Naive thymus-derived CD4-positive, alpha-beta T cell (primary cell): ENCODE results near the gene CCDC88C. TPM values are rescaled to one million over a fixed set of nuclear protein-coding genes. Genes with fewer than 3 reads are reported as not detected.

Experiments
- ATAC-seq: fragments of 150-1000 bp; cut with Tn5 transposase; 2 replicates; pipeline ENCODE4 v1.10.0; 2021; ENCODE audit warnings: mild to moderate bottlenecking, moderate library complexity
- CTCF ChIA-PET: fragments of 350-600 bp; sonication (Branson Sonifier 250); formaldehyde crosslinking; loops from one replicate; lab custom pipeline; 2021; ENCODE audit warnings: antibody characterized with exemption; lab: Charles Lee
- POLR2A ChIA-PET: fragments of 350-600 bp; sonication (Branson Sonifier 250); formaldehyde crosslinking; loops from one replicate; lab custom pipeline; 2021; ENCODE audit warnings: antibody characterized with exemption, inconsistent platforms; lab: Charles Lee
- DNase-seq, 9 donors: peaks; one replicate each; pipeline versions ENCODE4 v3.0.0 to v3.0.0-alpha.2; 2020 to 2022; ENCODE audit warnings: mixed read lengths in 1 of 9
- H3K27ac ChIP-seq: one replicate; pipeline ENCODE4 v1.7.0; 2013; ENCODE audit warnings: mild to moderate bottlenecking, low read depth, low read length, moderate library complexity
- H3K27me3 ChIP-seq, 2 donors: one replicate each; pipeline ENCODE4 v1.7.0; 2013; ENCODE audit warnings: low read length in 2 of 2, mild to moderate bottlenecking in 2 of 2, moderate library complexity in 2 of 2; ENCODE audit not compliant: control insufficient read depth in 2 of 2, insufficient read depth in 2 of 2
- H3K36me3 ChIP-seq, 3 experiments: 1 replicate in 2 of 3; 2 replicates in 1 of 3; pipeline ENCODE4 v1.7.0; 2013; ENCODE audit warnings: low read length in 3 of 3, mild to moderate bottlenecking in 3 of 3, moderate library complexity in 1 of 3; ENCODE audit not compliant: insufficient read depth in 3 of 3, control insufficient read depth in 2 of 3
- H3K4me1 ChIP-seq, 2 donors: one replicate each; pipeline ENCODE4 v1.7.0; 2013; ENCODE audit warnings: low read length in 2 of 2, mild to moderate bottlenecking in 2 of 2, moderate library complexity in 1 of 2; ENCODE audit not compliant: control insufficient read depth in 2 of 2, insufficient read depth in 2 of 2
- H3K4me3 ChIP-seq: 2 replicates; pipeline ENCODE4 v1.7.0; 2013; ENCODE audit warnings: mild to moderate bottlenecking, low read length
- H3K9me3 ChIP-seq, 3 experiments: 1 replicate in 2 of 3; 2 replicates in 1 of 3; pipeline ENCODE4 v1.7.0; 2013; ENCODE audit warnings: low read length in 3 of 3; ENCODE audit not compliant: control insufficient read depth in 2 of 3
- H3K27ac Mint-ChIP-seq, 9 donors: one replicate each; pipeline ENCODE4 v1.8.0; 2020 to 2022; ENCODE audit warnings: mixed read lengths in 9 of 9, mild to moderate bottlenecking in 8 of 9, moderate library complexity in 5 of 9, inconsistent platforms in 2 of 9
- H3K27me3 Mint-ChIP-seq, 5 donors: one replicate each; pipeline ENCODE4 v1.8.0; 2021 to 2022; ENCODE audit warnings: mixed read lengths in 5 of 5, mild to moderate bottlenecking in 1 of 5
- H3K36me3 Mint-ChIP-seq, 5 donors: one replicate each; pipeline ENCODE4 v1.8.0; 2020 to 2022; ENCODE audit warnings: mixed read lengths in 5 of 5, mild to moderate bottlenecking in 3 of 5, inconsistent platforms in 1 of 5
- H3K4me1 Mint-ChIP-seq, 7 donors: one replicate each; pipeline ENCODE4 v1.8.0; 2020 to 2022; ENCODE audit warnings: mixed read lengths in 7 of 7, mild to moderate bottlenecking in 3 of 7, inconsistent platforms in 1 of 7
- H3K4me3 Mint-ChIP-seq, 10 donors: one replicate each; pipeline ENCODE4 v1.8.0; 2020 to 2022; ENCODE audit warnings: mild to moderate bottlenecking in 10 of 10, mixed read lengths in 10 of 10, moderate library complexity in 6 of 10, inconsistent platforms in 2 of 10
- H3K9me3 Mint-ChIP-seq, 11 donors: one replicate each; pipeline ENCODE4 v1.8.0; 2020 to 2022; ENCODE audit warnings: mixed read lengths in 11 of 11, mild to moderate bottlenecking in 4 of 11, inconsistent platforms in 1 of 11, moderate library complexity in 1 of 11
- intact Hi-C, 2 donors: fragments of 100-400 bp; cut with micrococcal nuclease; formaldehyde crosslinking; loops; one replicate each; pipeline ENCODE4 v1.15.1; 2023
- polyA plus RNA-seq, 2 donors: library from polyadenylated mRNA; unstranded; fragments of 300-500 nt; fragmentation: Illumina TruSeq; gene quantifications; one replicate each; pipeline ENCODE4 v1.2.3, GENCODE V29; 2021
- total RNA-seq, 6 experiments: library from RNA in 5 of 6; stranded (reverse) in 5 of 6; gene quantifications; 1 replicate in 5 of 6; 2 replicates in 1 of 6; pipeline ENCODE4 v1.2.3 and lab custom pipeline; 2021 to 2026

The CCDC88C gene
- total and polyA plus RNA-seq, 7 experiments from 2014 or later: 23.6 to 324 (median 274) TPM

GRCh38 chr14:91337699-91338335, 79.8 kb downstream of the CCDC88C start:
- ChIA-PET CTCF (interaction anchor here (0.7 to 1.3 kb wide), 3 partner anchors 12 to 645 kb away, joined by 3 to 4 read pairs (median 3); no protein-coding TSS in a partner anchor), POLR2A (interaction anchor here (1.0 to 3.0 kb wide), 2 partner anchors 12 to 19 kb away, joined by 3 to 18 read pairs; no protein-coding TSS in a partner anchor)
- H3K27me3 Mint-ChIP-seq: no peaks in the 10 kb centered on the region
- ATAC-seq (no peak), DNase-seq (no peak)
- no peak overlapping the region for H3K4me3 ChIP-seq
- H3K9me3 Mint-ChIP-seq: no peaks in the 10 kb centered on the region
- H3K36me3 Mint-ChIP-seq: peaks cover 0 to 44% (median 15%) of the 10 kb centered on the region in 5 donors
- intact Hi-C loops: no loop called here
- no peaks in the 10 kb centered on the region for H3K9me3 ChIP-seq
- peaks cover 6 to 35% (median 26%) of the 10 kb centered on the region in 7 donors for H3K4me1 Mint-ChIP-seq
- peaks cover 0 to 8% of the 10 kb centered on the region in 2 donors for H3K4me1 ChIP-seq
- peaks cover 41 to 100% (median 48%) of the 10 kb centered on the region in 3 experiments for H3K36me3 ChIP-seq
- H3K4me3 Mint-ChIP-seq: no peak overlapping the region
- H3K27ac Mint-ChIP-seq: peak overlapping the region in 2 of 9 donors; percentile 12 to 14
- no peak overlapping the region for H3K27ac ChIP-seq
- H3K27me3 ChIP-seq: no peaks in the 10 kb centered on the region

DNA sequence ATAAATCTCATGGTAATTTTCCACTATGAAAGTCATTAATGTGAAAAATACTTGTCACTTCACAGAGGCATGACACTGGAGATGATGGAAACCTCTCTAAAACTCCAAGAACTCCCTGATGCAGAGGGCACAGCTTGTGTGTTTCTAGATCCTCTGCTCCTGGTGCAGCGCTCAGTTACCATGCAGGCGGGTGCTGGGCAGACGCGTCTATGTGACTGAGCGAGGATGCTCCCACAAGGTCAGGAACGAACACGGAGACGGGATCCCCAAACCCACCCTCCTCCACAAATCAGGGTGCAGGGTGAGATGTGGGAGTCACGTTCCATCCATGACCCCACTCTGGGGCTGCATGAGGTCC, 81.5 kb downstream of the CCDC88C start:
- H3K9me3 Mint-ChIP-seq: no peaks in the 10 kb centered on the region
- H3K27ac Mint-ChIP-seq: peak overlapping the region in 7 of 9 donors; percentile 37 to 90 (median 73)

GRCh38 chr14:91335191-91336092, 82.2 kb downstream of the CCDC88C start:
- H3K36me3 Mint-ChIP-seq: peaks cover 0 to 35% (median 16%) of the 10 kb centered on the region in 5 donors
- CTCF ChIA-PET: interaction anchor here (0.6 to 1.6 kb wide), 3 partner anchors 80 to 90 kb away, joined by 3 to 4 read pairs (median 3); no protein-coding TSS in a partner anchor
- ATAC-seq (no peak), DNase-seq (no peak)
- Histone ChIP-seq H3K27me3 (no peaks in the 10 kb centered on the region), H3K9me3 (no peaks in the 10 kb centered on the region), H3K4me1 (peaks cover 17 to 32% of the 10 kb centered on the region in 2 donors), H3K4me3 (no peak overlapping the region), H3K27ac (peak overlapping the region; percentile 34), H3K36me3 (peaks cover 36 to 84% (median 39%) of the 10 kb centered on the region in 3 experiments)
- intact Hi-C loops: no loop called here
- POLR2A ChIA-PET: interaction anchor here (0.8 to 1.2 kb wide), 3 partner anchors 10 to 64 kb away, joined by 3 to 5 read pairs (median 4); no protein-coding TSS in a partner anchor
- H3K9me3 Mint-ChIP-seq: no peaks in the 10 kb centered on the region
- H3K27me3 Mint-ChIP-seq: no peaks in the 10 kb centered on the region
- peaks cover 27 to 52% (median 49%) of the 10 kb centered on the region in 7 donors for H3K4me1 Mint-ChIP-seq
- H3K27ac Mint-ChIP-seq: peak overlapping the region in 8 of 9 donors; percentile 73 to 99 (median 79)
- H3K4me3 Mint-ChIP-seq: peak overlapping the region in 1 of 10 donors; percentile 36

More for the DNA sequence above, 81.5 kb downstream of the CCDC88C start:
- Mint-ChIP-seq H3K4me3 (no peak overlapping the region), H3K27me3 (no peaks in the 10 kb centered on the region), H3K4me1 (peaks cover 20 to 46% (median 43%) of the 10 kb centered on the region in 7 donors), H3K36me3 (peaks cover 0 to 38% (median 17%) of the 10 kb centered on the region in 5 donors)
- ChIA-PET POLR2A (interaction anchor here (1.2 kb wide), 2 partner anchors 10 to 14 kb away, joined by 3 to 4 read pairs; no protein-coding TSS in a partner anchor), CTCF (interaction anchor here (1.5 kb wide), 1 partner anchor 89 kb away, joined by 3 read pairs; no protein-coding TSS in a partner anchor)
- H3K4me3 ChIP-seq: no peak overlapping the region
- ATAC-seq (no peak), DNase-seq (no peak)
- peaks cover 15 to 26% of the 10 kb centered on the region in 2 donors for H3K4me1 ChIP-seq
- no peaks in the 10 kb centered on the region for H3K27me3 ChIP-seq
- peaks cover 36 to 87% (median 39%) of the 10 kb centered on the region in 3 experiments for H3K36me3 ChIP-seq
- no peaks in the 10 kb centered on the region for H3K9me3 ChIP-seq
- intact Hi-C loops: no loop called here
- H3K27ac ChIP-seq: no peak overlapping the region

- H3K27ac Mint-ChIP-seq: peak overlapping the region in 8 of 9 donors; percentile 62 to 100 (median 96)
- CTCF ChIA-PET: interaction anchor here (1.0 to 1.5 kb wide), 2 partner anchors 9 to 13 kb away, joined by 3 read pairs; no protein-coding TSS in a partner anchor
These were observed 84.0 kb downstream of the CCDC88C start for GRCh38 chr14:91333650-91334039.

GRCh38 chr14:91332986-91333649, 84.5 kb downstream of the CCDC88C start:
- Histone ChIP-seq H3K27me3 (no peaks in the 10 kb centered on the region), H3K4me3 (no peak overlapping the region), H3K9me3 (no peaks in the 10 kb centered on the region), H3K4me1 (peaks cover 17 to 49% of the 10 kb centered on the region in 2 donors), H3K27ac (peak overlapping the region; percentile 81), H3K36me3 (peaks cover 24 to 83% (median 24%) of the 10 kb centered on the region in 3 experiments)
- Mint-ChIP-seq H3K4me1 (peaks cover 40 to 75% (median 69%) of the 10 kb centered on the region in 7 donors), H3K27me3 (no peaks in the 10 kb centered on the region), H3K9me3 (no peaks in the 10 kb centered on the region), H3K27ac (peak overlapping the region in 8 of 9 donors; percentile 59 to 100 (median 99)), H3K36me3 (peaks cover 0 to 33% (median 10%) of the 10 kb centered on the region in 5 donors), H3K4me3 (peak overlapping the region in 4 of 10 donors; percentile 50 to 75 (median 70))
- intact Hi-C loops: no loop called here
- ChIA-PET POLR2A (interaction anchor here (1.0 kb wide), 1 partner anchor 8 kb away, joined by 5 read pairs; no protein-coding TSS in a partner anchor), CTCF (interaction anchor here (1.0 to 1.5 kb wide), 2 partner anchors 8 to 13 kb away, joined by 3 read pairs; no protein-coding TSS in a partner anchor)
- no peak for ATAC-seq
- no peak for DNase-seq

More at GRCh38 chr14:91333650-91334039, 84.0 kb downstream of the CCDC88C start:
- H3K27ac ChIP-seq: peak overlapping the region; percentile 81
- Mint-ChIP-seq H3K9me3 (no peaks in the 10 kb centered on the region), H3K27me3 (no peaks in the 10 kb centered on the region), H3K4me1 (peaks cover 35 to 70% (median 64%) of the 10 kb centered on the region in 7 donors), H3K4me3 (peak overlapping the region in 3 of 10 donors; percentile 6 to 50 (median 27)), H3K36me3 (peaks cover 0 to 32% (median 10%) of the 10 kb centered on the region in 5 donors)
- peaks cover 17 to 48% of the 10 kb centered on the region in 2 donors for H3K4me1 ChIP-seq
- H3K9me3 ChIP-seq: no peaks in the 10 kb centered on the region
- DNase-seq (no peak), ATAC-seq (no peak)
- intact Hi-C loops: no loop called here
- H3K27me3 ChIP-seq: no peaks in the 10 kb centered on the region
- peaks cover 26 to 83% (median 29%) of the 10 kb centered on the region in 3 experiments for H3K36me3 ChIP-seq
- H3K4me3 ChIP-seq: no peak overlapping the region
- POLR2A ChIA-PET: interaction anchor here (1.0 kb wide), 1 partner anchor 9 kb away, joined by 5 read pairs; no protein-coding TSS in a partner anchor
